Type B pancreatic cell (in vitro differentiated cells): ENCODE data around the gene EFCAB6. TPM values are rescaled to one million over a fixed set of nuclear protein-coding genes. Genes with fewer than 3 reads are reported as not detected.

Experiments
- DNase-seq: peaks from one replicate; pipeline ENCODE4 v3.0.0; 2021; ENCODE audit warnings: mixed read lengths; ENCODE audit not compliant: unreplicated experiment; ENCODE audit errors: extremely low spot score
- H3K27ac Mint-ChIP-seq: 2 replicates; pipeline ENCODE4 v1.8.0; 2021; ENCODE audit warnings: mild to moderate bottlenecking, mixed read lengths
- H3K27me3 Mint-ChIP-seq: 2 replicates; pipeline ENCODE4 v1.8.0; 2021; ENCODE audit warnings: mixed read lengths
- H3K36me3 Mint-ChIP-seq: 2 replicates; pipeline ENCODE4 v1.8.0; 2021; ENCODE audit warnings: mixed read lengths
- H3K4me1 Mint-ChIP-seq: one replicate; pipeline ENCODE4 v1.8.0; 2021; ENCODE audit warnings: mixed read lengths; ENCODE audit not compliant: unreplicated experiment
- H3K4me3 Mint-ChIP-seq: 2 replicates; pipeline ENCODE4 v1.8.0; 2021; ENCODE audit warnings: mild to moderate bottlenecking, mixed read lengths
- H3K9me3 Mint-ChIP-seq: 2 replicates; pipeline ENCODE4 v1.8.0; 2021; ENCODE audit warnings: mixed read lengths
- total RNA-seq: library from RNA; stranded (reverse); gene quantifications from 2 replicates; pipeline ENCODE4 v1.2.1, GENCODE V29; 2021; ENCODE audit warnings: low replicate concordance
- TF ChIP-seq, protein P1 (sequence below): fragments of 200-600 bp; sonication (generic); conservative IDR thresholded peaks from 2 replicates; pipeline ENCODE4 v1.5.0; 2021; ENCODE audit warnings: antibody characterized with exemption, mild to moderate bottlenecking

EFCAB6 gene
- total RNA-seq, 1 donor from 2014 or later = 5.3 TPM

DNA sequence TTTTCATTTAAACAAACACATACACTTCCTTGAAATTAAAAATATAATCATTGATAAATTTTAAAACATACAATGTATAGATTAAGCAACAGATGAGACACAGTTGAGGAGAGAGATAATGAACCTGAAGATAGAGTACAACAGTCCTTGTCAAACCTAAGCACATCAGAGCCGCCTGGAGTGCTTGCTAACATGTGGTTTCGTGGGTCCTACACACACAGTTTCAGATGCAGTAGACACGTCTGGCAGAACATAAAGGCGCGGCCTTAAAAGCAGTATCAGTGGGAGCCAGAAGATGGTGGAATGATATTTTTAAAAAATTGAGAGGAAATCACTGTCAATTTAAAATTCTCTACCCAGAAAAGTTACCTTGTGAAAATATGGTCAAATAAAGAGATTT lies 265.9 kb downstream of the EFCAB6 start:
- DNase-seq = no peak
- TF ChIP-seq, protein P1, sequence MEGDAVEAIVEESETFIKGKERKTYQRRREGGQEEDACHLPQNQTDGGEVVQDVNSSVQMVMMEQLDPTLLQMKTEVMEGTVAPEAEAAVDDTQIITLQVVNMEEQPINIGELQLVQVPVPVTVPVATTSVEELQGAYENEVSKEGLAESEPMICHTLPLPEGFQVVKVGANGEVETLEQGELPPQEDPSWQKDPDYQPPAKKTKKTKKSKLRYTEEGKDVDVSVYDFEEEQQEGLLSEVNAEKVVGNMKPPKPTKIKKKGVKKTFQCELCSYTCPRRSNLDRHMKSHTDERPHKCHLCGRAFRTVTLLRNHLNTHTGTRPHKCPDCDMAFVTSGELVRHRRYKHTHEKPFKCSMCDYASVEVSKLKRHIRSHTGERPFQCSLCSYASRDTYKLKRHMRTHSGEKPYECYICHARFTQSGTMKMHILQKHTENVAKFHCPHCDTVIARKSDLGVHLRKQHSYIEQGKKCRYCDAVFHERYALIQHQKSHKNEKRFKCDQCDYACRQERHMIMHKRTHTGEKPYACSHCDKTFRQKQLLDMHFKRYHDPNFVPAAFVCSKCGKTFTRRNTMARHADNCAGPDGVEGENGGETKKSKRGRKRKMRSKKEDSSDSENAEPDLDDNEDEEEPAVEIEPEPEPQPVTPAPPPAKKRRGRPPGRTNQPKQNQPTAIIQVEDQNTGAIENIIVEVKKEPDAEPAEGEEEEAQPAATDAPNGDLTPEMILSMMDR = no peak
- Mint-ChIP-seq H3K4me3 (no peak overlapping the region), H3K27ac (no peak overlapping the region), H3K36me3 (no peaks in the 10 kb centered on the region), H3K27me3 (peaks cover 13% of the 10 kb centered on the region), H3K9me3 (no peaks in the 10 kb centered on the region), H3K4me1 (no peaks in the 10 kb centered on the region)

DNA sequence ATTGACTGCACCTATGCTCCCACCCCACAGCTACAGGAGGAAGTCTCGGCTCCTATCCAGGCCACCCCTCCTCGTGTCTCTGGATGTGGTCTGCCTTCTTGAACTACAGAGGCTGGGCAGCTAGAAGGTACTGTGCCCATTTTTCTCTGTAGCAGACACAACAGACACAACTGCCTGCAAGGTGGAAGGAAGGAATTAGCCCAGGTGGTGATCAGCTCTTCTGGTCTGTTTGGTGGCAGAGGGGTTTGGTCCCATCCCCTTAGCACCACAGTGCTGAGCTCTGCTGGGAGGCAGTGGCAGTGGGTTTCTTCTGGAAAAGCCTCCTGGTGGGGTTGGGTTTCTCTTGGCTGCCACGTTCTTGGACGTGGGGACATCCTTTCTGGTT lies 267.8 kb downstream of the EFCAB6 start:
- Mint-ChIP-seq H3K9me3 (no peaks in the 10 kb centered on the region), H3K4me3 (no peak overlapping the region), H3K36me3 (no peaks in the 10 kb centered on the region), H3K4me1 (no peaks in the 10 kb centered on the region), H3K27me3 (peaks cover 18% of the 10 kb centered on the region), H3K27ac (no peak overlapping the region)
- no peak for DNase-seq
- TF ChIP-seq, protein P1 = no peak

GRCh38 chr22:43543522-43544288 lies 268.4 kb downstream of the EFCAB6 start:
- no peak for DNase-seq
- no peaks in the 10 kb centered on the region for H3K4me1 Mint-ChIP-seq
- TF ChIP-seq, protein P1 = no peak
- peaks cover 18% of the 10 kb centered on the region for H3K27me3 Mint-ChIP-seq
- no peak overlapping the region for H3K4me3 Mint-ChIP-seq
- H3K27ac Mint-ChIP-seq = no peak overlapping the region
- no peaks in the 10 kb centered on the region for H3K9me3 Mint-ChIP-seq
- H3K36me3 Mint-ChIP-seq = no peaks in the 10 kb centered on the region

DNA sequence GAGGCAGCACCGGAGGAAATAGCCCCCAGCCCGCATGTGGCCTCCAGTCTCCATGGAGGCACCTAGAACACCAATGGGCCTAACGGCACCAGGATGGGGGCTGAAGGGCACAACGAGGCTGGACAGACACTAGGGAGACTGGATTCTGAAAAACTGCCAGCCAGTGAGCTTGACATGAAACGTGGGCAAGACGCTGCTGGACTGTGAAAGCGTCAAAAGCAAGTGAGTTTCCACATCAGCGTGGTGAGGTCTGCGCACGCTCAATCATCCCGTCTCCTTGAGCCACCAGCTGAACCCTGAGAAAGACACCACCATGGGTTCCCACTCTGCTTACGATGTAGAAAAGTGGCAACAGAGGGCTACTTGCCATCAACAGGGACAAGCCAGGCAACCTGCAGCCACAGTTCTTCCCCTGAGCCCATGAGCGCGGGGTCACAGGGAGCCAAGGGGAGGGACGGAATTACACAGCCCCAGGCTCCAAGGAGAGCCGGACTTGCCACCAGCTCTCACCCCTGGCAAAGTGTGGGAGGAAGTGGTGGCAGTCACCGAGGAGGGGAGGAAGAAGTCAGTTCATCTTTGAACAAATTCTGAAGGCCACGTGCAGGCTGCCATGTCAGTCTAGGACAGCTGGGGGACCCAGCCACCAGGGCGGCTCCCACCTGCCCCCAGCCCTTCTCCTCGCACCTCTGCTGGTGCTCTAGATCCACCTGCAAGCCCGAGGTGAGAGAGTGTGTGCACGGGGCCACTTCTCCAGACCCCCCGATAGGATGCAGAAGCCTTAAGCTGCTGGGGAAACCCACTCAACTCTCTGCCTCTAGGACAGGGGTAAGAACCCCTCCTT lies 269.2 kb downstream of the EFCAB6 start:
- DNase-seq = no peak
- TF ChIP-seq, protein P1 = no peak
- no peaks in the 10 kb centered on the region for H3K9me3 Mint-ChIP-seq
- H3K4me1 Mint-ChIP-seq = no peaks in the 10 kb centered on the region
- no peak overlapping the region for H3K27ac Mint-ChIP-seq
- no peaks in the 10 kb centered on the region for H3K36me3 Mint-ChIP-seq
- no peak overlapping the region for H3K4me3 Mint-ChIP-seq
- H3K27me3 Mint-ChIP-seq = peaks cover 22% of the 10 kb centered on the region

- no peak for DNase-seq
- Mint-ChIP-seq H3K36me3 (no peaks in the 10 kb centered on the region), H3K27me3 (peaks cover 22% of the 10 kb centered on the region), H3K27ac (no peak overlapping the region), H3K9me3 (no peaks in the 10 kb centered on the region), H3K4me3 (no peak overlapping the region), H3K4me1 (no peaks in the 10 kb centered on the region)
- TF ChIP-seq, protein P1 = no peak
These were observed 270.4 kb downstream of the EFCAB6 start for GRCh38 chr22:43541462-43542407.
